K562 (cell line): ENCODE measurements around the gene HOXB7. TPM values are rescaled to one million over a fixed set of nuclear protein-coding genes. Genes with fewer than 3 reads are reported as not detected.

Source experiments
- AFF1 ChIP-seq, 2 experiments: fragments of 450-650 bp; IDR thresholded peaks; 2 replicates each; pipeline ENCODE4 v1.6.1; 2018; ENCODE audit warnings: mild to moderate bottlenecking in 2 of 2, low read depth in 1 of 2; ENCODE audit not compliant: partially characterized antibody in 2 of 2
- ATF7 ChIP-seq: fragments of 450-650 bp; IDR thresholded peaks from 2 replicates; pipeline ENCODE4 v1.7.1; 2014; ENCODE audit warnings: mild to moderate bottlenecking, moderate library complexity
- CBFA2T3 ChIP-seq: fragments of 450-650 bp; IDR thresholded peaks from 2 replicates; pipeline ENCODE4 v1.6.1; 2017
- CBX3 ChIP-seq, 2 experiments: IDR thresholded peaks; 1 replicate in 1 of 2; 2 replicates in 1 of 2; pipeline ENCODE4 v1.6.1; 2012; ENCODE audit warnings: inconsistent platforms in 2 of 2, low read length in 2 of 2, borderline replicate concordance in 1 of 2, control low read depth in 1 of 2
- CTCF ChIP-seq, 3 experiments: IDR thresholded peaks in 2 of 3; conservative IDR thresholded peaks in 1 of 3; 2 replicates each; pipeline ENCODE4 v1.5.1; 2011 to 2012; ENCODE audit warnings: low read length in 3 of 3, mild to moderate bottlenecking in 3 of 3, control low read depth in 2 of 3, improper control_type of control experiment in 1 of 3, inconsistent platforms in 1 of 3, low read depth in 1 of 3, mixed read lengths in 1 of 3, moderate library complexity in 1 of 3; ENCODE audit not compliant: insufficient read depth in 2 of 3
- E2F8 ChIP-seq: fragments of 450-650 bp; IDR thresholded peaks from 2 replicates; pipeline ENCODE4 v1.7.1; 2018; ENCODE audit warnings: mild to moderate bottlenecking, low read depth; ENCODE audit not compliant: partially characterized antibody
- HCFC1 ChIP-seq: IDR thresholded peaks from 2 replicates; pipeline ENCODE4 v1.6.1; 2012; ENCODE audit warnings: low read depth, low read length, improper control_type of control experiment
- HNRNPUL1 ChIP-seq: fragments of 200-400 bp; formaldehyde crosslinking; IDR thresholded peaks from 2 replicates; pipeline ENCODE4 v1.6.1; 2017; ENCODE audit warnings: low read length
- KAT8 ChIP-seq: fragments of 450-650 bp; IDR thresholded peaks from 2 replicates; pipeline ENCODE4 v1.6.1; 2016; ENCODE audit warnings: low read depth, mild to moderate bottlenecking
- MAX ChIP-seq: sonication (generic); formaldehyde crosslinking; IDR thresholded peaks from 2 replicates; pipeline ENCODE4 v1.9.0; 2022; ENCODE audit warnings: mild to moderate bottlenecking, missing genetic modification reagents
- MEIS2 ChIP-seq: fragments of 450-650 bp; IDR thresholded peaks from 2 replicates; pipeline ENCODE4 v1.6.1; 2014; ENCODE audit warnings: mild to moderate bottlenecking; ENCODE audit not compliant: partially characterized antibody
- NCOA4 ChIP-seq: fragments of 450-650 bp; IDR thresholded peaks from 2 replicates; pipeline ENCODE4 v1.6.1; 2018; ENCODE audit warnings: mild to moderate bottlenecking; ENCODE audit not compliant: partially characterized antibody
- PYGO2 ChIP-seq: fragments of 450-650 bp; IDR thresholded peaks from 2 replicates; pipeline ENCODE4 v1.6.1; 2016; ENCODE audit warnings: mild to moderate bottlenecking, missing genetic modification characterization, moderate library complexity, missing compliant biosample characterization
- TEAD4 ChIP-seq, 2 experiments: sonication (generic) in 1 of 2; formaldehyde crosslinking in 1 of 2; IDR thresholded peaks; 2 replicates each; pipeline versions ENCODE4 v1.6.1 to v1.8.0; 2012 to 2022; ENCODE audit warnings: borderline replicate concordance in 1 of 2, inconsistent platforms in 1 of 2, low read length in 1 of 2, mild to moderate bottlenecking in 1 of 2, missing genetic modification reagents in 1 of 2
- ZNF3 ChIP-seq: fragments of 250-450 bp; sonication (Bioruptor Pico); IDR thresholded peaks from 2 replicates; pipeline ENCODE4 v1.5.0; 2021; ENCODE audit warnings: mild to moderate bottlenecking, moderate library complexity
- ZNF444 ChIP-seq: fragments of 250-450 bp; sonication (Bioruptor Pico); IDR thresholded peaks from 2 replicates; pipeline ENCODE4 v1.4.0; 2020; ENCODE audit warnings: mild to moderate bottlenecking, moderate library complexity
- polyA plus RNA-seq, 8 experiments: library from polyadenylated mRNA; depleted of rRNA in 4 of 8; stranded (reverse) in 5 of 8; unstranded in 3 of 8; fragments of >200 nt; fragmentation: Nextera tagmentation in 2 of 8; fragmentation: Illumina TruSeq in 1 of 8; extraction: Ambion mirVana in 2 of 8; extraction: Trizol in 1 of 8; gene quantifications; 2 replicates each; pipeline versions ENCODE4 v1.2.1 to v1.2.3, GENCODE V29; 2011 to 2014; ENCODE audit warnings: inconsistent platforms in 1 of 8, missing spikeins in 1 of 8
- total RNA-seq, 7 experiments: library from RNA; depleted of rRNA in 6 of 7; stranded (reverse); fragments of >200 nt in 6 of 7; fragmentation: Illumina TruSeq in 2 of 7; extraction: Trizol in 2 of 7; gene quantifications; 2 replicates each; pipeline versions ENCODE4 v1.2.1 to v1.2.3, GENCODE V29; 2011 to 2021; ENCODE audit warnings: low replicate concordance in 1 of 7

The HOXB7 gene
- total and polyA plus RNA-seq, 9 of the 15 experiments (the other 6 are each of a cell fraction or from before 2014, with no cell fraction given) = 5.5 to 16.7 (median 8.3) TPM

GRCh38 chr17:48626245-48627117 lies 15.7 kb upstream of the HOXB7 start, which contains the start of gene HOXB9 (continued):
- TF ChIP-seq TEAD4 (IDR thresholded peaks at IDR 0.05; ENCODE audit: low read length) (peak; percentile 72), TEAD4 (CRISPR knock-in tag; IDR thresholded peaks at IDR 0.05; ENCODE audit: borderline replicate concordance) (no peak), CBX3 (IDR thresholded peaks at IDR 0.05; ENCODE audit: borderline replicate concordance in 1 of 2, low read length in 2 of 2) (peak in 1 of 2 experiments; percentile 42; a peak in 1 of 3 replicates), MEIS2 (peak; percentile 100), HNRNPUL1 (no peak), CBFA2T3 (peak; percentile 72), ZNF444 (CRISPR knock-in tag) (peak; percentile 29; the same call in 1 of the 2 replicates), MAX (0 out of 2 replicates have a peak, but pooled peaks have one; percentile 7), CTCF (IDR thresholded peaks at IDR 0.05 in 2 of 3, conservative IDR thresholded peaks at IDR 0.05 in 1 of 3; ENCODE audit: insufficient read depth in 2 of 3, low read depth in 1 of 3, low read length in 3 of 3) (peak in 1 of 3 experiments; percentile 7; a peak in 1 of 6 replicates), HCFC1 (peak; percentile 51), ATF7 (peak; percentile 98), NCOA4 (no peak), KAT8 (no peak), E2F8 (peak; percentile 49), PYGO2 (no peak), AFF1 (IDR thresholded peaks at IDR 0.05; ENCODE audit: low read depth in 1 of 2, partially characterized antibody in 2 of 2) (peak; percentile 56 to 76), ZNF3 (CRISPR knock-in tag) (no peak)
